Measurements from ENCODE around the gene NASP. TPM values are rescaled to one million over a fixed set of nuclear protein-coding genes. Genes with fewer than 3 reads are reported as not detected.
A peak's percentile ranks its signal among the peaks of the same experiment; 100 is the strongest.

The NASP gene
- total RNA-seq, 1 donor from 2014 or later = 55.9 TPM

- no peaks in the 10 kb centered on the region for H3K4me1 ChIP-seq (ENCODE audit: insufficient read depth, low read length)
- DNase-seq (ENCODE audit: low read depth) = peak; percentile 42
- Mint-ChIP-seq H3K27ac (ENCODE audit: unreplicated experiment) (no peak overlapping the region), H3K27me3 (ENCODE audit: low read depth, unreplicated experiment) (no peaks in the 10 kb centered on the region), H3K9me3 (ENCODE audit: unreplicated experiment) (no peaks in the 10 kb centered on the region), H3K4me1 (ENCODE audit: low read depth, unreplicated experiment) (peaks cover 6% of the 10 kb centered on the region), H3K36me3 (ENCODE audit: low read depth, unreplicated experiment) (peaks cover 6% of the 10 kb centered on the region), H3K4me3 (ENCODE audit: unreplicated experiment) (no peak overlapping the region)
- H3K27ac ChIP-seq (ENCODE audit: low read depth, low read length) = no peak overlapping the region
- no peak for FAIRE-seq
- H3K79me2 ChIP-seq (ENCODE audit: insufficient read depth, low read length) = no peaks in the 10 kb centered on the region
- H3K9me3 ChIP-seq (ENCODE audit: insufficient read depth, low read depth, low read length) = no peaks in the 10 kb centered on the region
- no peak overlapping the region for H3K4me2 ChIP-seq (ENCODE audit: low read length)
- H3K36me3 ChIP-seq (ENCODE audit: insufficient read depth, low read length) = peaks cover 41% of the 10 kb centered on the region
- TF ChIP-seq EZH2 (IDR thresholded peaks at IDR 0.05; ENCODE audit: insufficient read depth, low read length) = no peak
- TF ChIP-seq CTCF (IDR thresholded peaks at IDR 0.05; ENCODE audit: insufficient read depth, low read depth, low read length) = peak; percentile 99
- H4K20me1 ChIP-seq (ENCODE audit: insufficient read depth, low read length) = peaks cover 26% of the 10 kb centered on the region
- H2AFZ ChIP-seq (ENCODE audit: low read depth, low read length) = no peak overlapping the region
- no peaks in the 10 kb centered on the region for H3K27me3 ChIP-seq (ENCODE audit: insufficient read depth, low read length)
- H3K4me3 ChIP-seq (ENCODE audit: insufficient read depth, low read depth, low read length) = no peak overlapping the region
- no peak overlapping the region for H3K9ac ChIP-seq (ENCODE audit: low read length)
These were observed 13.8 kb upstream of the NASP start for GRCh38 chr1:45569962-45570581.

- Histone ChIP-seq H2AFZ (ENCODE audit: low read depth, low read length) (no peak overlapping the region), H3K4me1 (ENCODE audit: insufficient read depth, low read length) (no peaks in the 10 kb centered on the region), H3K36me3 (ENCODE audit: insufficient read depth, low read length) (peaks cover 41% of the 10 kb centered on the region), H4K20me1 (ENCODE audit: insufficient read depth, low read length) (peaks cover 26% of the 10 kb centered on the region), H3K27ac (ENCODE audit: low read depth, low read length) (no peak overlapping the region), H3K79me2 (ENCODE audit: insufficient read depth, low read length) (no peaks in the 10 kb centered on the region), H3K4me2 (ENCODE audit: low read length) (no peak overlapping the region), H3K27me3 (ENCODE audit: insufficient read depth, low read length) (no peaks in the 10 kb centered on the region), H3K9ac (ENCODE audit: low read length) (no peak overlapping the region), H3K9me3 (ENCODE audit: insufficient read depth, low read depth, low read length) (no peaks in the 10 kb centered on the region), H3K4me3 (ENCODE audit: insufficient read depth, low read depth, low read length) (no peak overlapping the region)
- DNase-seq (ENCODE audit: low read depth) (no peak), FAIRE-seq (no peak)
- H3K4me3 Mint-ChIP-seq (ENCODE audit: unreplicated experiment) = no peak overlapping the region
- H3K27ac Mint-ChIP-seq (ENCODE audit: unreplicated experiment) = no peak overlapping the region
- TF ChIP-seq EZH2 (IDR thresholded peaks at IDR 0.05; ENCODE audit: insufficient read depth, low read length) (no peak), CTCF (IDR thresholded peaks at IDR 0.05; ENCODE audit: insufficient read depth, low read depth, low read length) (no peak)
- peaks cover 6% of the 10 kb centered on the region for H3K4me1 Mint-ChIP-seq (ENCODE audit: low read depth, unreplicated experiment)
- peaks cover 6% of the 10 kb centered on the region for H3K36me3 Mint-ChIP-seq (ENCODE audit: low read depth, unreplicated experiment)
- no peaks in the 10 kb centered on the region for H3K9me3 Mint-ChIP-seq (ENCODE audit: unreplicated experiment)
- H3K27me3 Mint-ChIP-seq (ENCODE audit: low read depth, unreplicated experiment) = no peaks in the 10 kb centered on the region
These were observed 13.2 kb upstream of the NASP start for GRCh38 chr1:45570631-45571030.

DNA sequence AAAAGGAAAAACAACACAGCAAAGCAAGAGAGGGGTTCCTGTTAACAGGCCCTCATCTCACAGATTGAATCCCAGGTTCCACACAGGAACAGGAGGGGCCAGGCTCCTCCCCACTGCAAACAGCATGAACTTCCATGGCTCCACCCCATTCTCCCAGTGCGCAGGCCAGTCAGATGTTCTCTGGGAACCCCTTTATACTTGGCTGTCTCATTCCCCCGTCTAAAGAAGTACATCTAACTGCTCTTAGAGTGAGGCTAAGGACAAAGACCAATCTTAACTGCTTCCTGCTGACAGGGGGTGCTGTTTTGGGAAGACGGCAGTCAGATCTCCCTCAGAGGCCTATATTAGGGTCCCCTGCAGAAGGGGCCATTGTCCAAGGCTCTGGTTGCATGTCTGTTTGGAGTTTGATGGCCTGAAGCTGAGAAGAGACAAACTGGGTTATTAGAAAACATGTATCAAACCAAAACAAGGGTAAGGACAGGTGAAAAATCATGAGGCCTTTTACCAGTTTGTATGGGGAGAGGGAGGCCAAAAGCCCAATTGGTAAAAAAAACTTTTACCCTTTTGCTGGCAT, 10.5 kb upstream of the NASP start:
- no peak overlapping the region for H3K27ac ChIP-seq (ENCODE audit: low read depth, low read length)
- no peak overlapping the region for H3K4me2 ChIP-seq (ENCODE audit: low read length)
- no peak overlapping the region for H3K4me3 Mint-ChIP-seq (ENCODE audit: unreplicated experiment)
- FAIRE-seq (no peak), DNase-seq (ENCODE audit: low read depth) (no peak)
- H3K4me3 ChIP-seq (ENCODE audit: insufficient read depth, low read depth, low read length) = no peak overlapping the region
- H3K4me1 Mint-ChIP-seq (ENCODE audit: low read depth, unreplicated experiment) = peaks cover 6% of the 10 kb centered on the region
- peaks cover 28% of the 10 kb centered on the region for H3K36me3 ChIP-seq (ENCODE audit: insufficient read depth, low read length)
- peaks cover 19% of the 10 kb centered on the region for H4K20me1 ChIP-seq (ENCODE audit: insufficient read depth, low read length)
- no peaks in the 10 kb centered on the region for H3K79me2 ChIP-seq (ENCODE audit: insufficient read depth, low read length)
- H3K9ac ChIP-seq (ENCODE audit: low read length) = no peak overlapping the region
- peaks cover 5% of the 10 kb centered on the region for H3K36me3 Mint-ChIP-seq (ENCODE audit: low read depth, unreplicated experiment)
- TF ChIP-seq CTCF (IDR thresholded peaks at IDR 0.05; ENCODE audit: insufficient read depth, low read depth, low read length) (no peak), EZH2 (IDR thresholded peaks at IDR 0.05; ENCODE audit: insufficient read depth, low read length) (no peak)
- no peaks in the 10 kb centered on the region for H3K27me3 Mint-ChIP-seq (ENCODE audit: low read depth, unreplicated experiment)
- H3K9me3 Mint-ChIP-seq (ENCODE audit: unreplicated experiment) = no peaks in the 10 kb centered on the region
- H3K9me3 ChIP-seq (ENCODE audit: insufficient read depth, low read depth, low read length) = no peaks in the 10 kb centered on the region
- no peak overlapping the region for H3K27ac Mint-ChIP-seq (ENCODE audit: unreplicated experiment)
- H3K27me3 ChIP-seq (ENCODE audit: insufficient read depth, low read length) = no peaks in the 10 kb centered on the region
- no peaks in the 10 kb centered on the region for H3K4me1 ChIP-seq (ENCODE audit: insufficient read depth, low read length)
- H2AFZ ChIP-seq (ENCODE audit: low read depth, low read length) = no peak overlapping the region

Data from astrocyte (in vitro differentiated cells and primary cell).